IMR-90 (cell line): ENCODE measurements around the gene PIK3IP1. TPM values are rescaled to one million over a fixed set of nuclear protein-coding genes. Genes with fewer than 3 reads are reported as not detected.

Experiments
- ATAC-seq: fragments of 200-7000 bp; cut with Tn5 transposase; 2 replicates; pipeline ENCODE4 v1.9.1; 2020; ENCODE audit warnings: low read depth, mild to moderate bottlenecking, moderate library complexity
- BruUV-seq: library from RNA; stranded (reverse); fragments of 400-500 nt; replicated peaks from 2 replicates; lab custom pipeline; 2021; lab: Mats Ljungman, UMichigan
- CTCF ChIA-PET: fragments of 300-600 bp; formaldehyde crosslinking; extraction: SDS; loops from one replicate; lab custom pipeline; 2021; ENCODE audit warnings: antibody characterized with exemption; lab: Yijun Ruan, JAX
- POLR2A ChIA-PET: fragments of 300-600 bp; sonication (Branson Sonifier 250); formaldehyde crosslinking; loops from one replicate; lab custom pipeline; 2022; ENCODE audit warnings: antibody characterized with exemption; ENCODE audit not compliant: unreplicated experiment; lab: Charles Lee
- DNase-seq: peaks from one replicate; pipeline ENCODE4 v3.0.0; 2013
- H2AFZ ChIP-seq: replicated peaks from 2 replicates; pipeline ENCODE3; 2013; ENCODE audit warnings: low read length, mild to moderate bottlenecking; ENCODE audit not compliant: poor library complexity
- H2AK5ac ChIP-seq: 2 replicates; pipeline ENCODE4 v1.6.1; 2013; ENCODE audit warnings: low read depth, low read length, inconsistent platforms
- H2AK9ac ChIP-seq: replicated peaks from 2 replicates; pipeline ENCODE3; 2013; ENCODE audit warnings: mild to moderate bottlenecking, low read depth, low read length, moderate library complexity; ENCODE audit not compliant: poor library complexity
- H2BK120ac ChIP-seq: 2 replicates; pipeline ENCODE4 v1.6.1; 2013; ENCODE audit warnings: low read depth, low read length, inconsistent platforms
- H2BK15ac ChIP-seq: 3 replicates; pipeline ENCODE4 v1.6.1; 2013; ENCODE audit warnings: low read depth, low read length, inconsistent platforms
- H2BK20ac ChIP-seq: 2 replicates; pipeline ENCODE4 v1.6.1; 2013; ENCODE audit warnings: low read depth, mild to moderate bottlenecking, inconsistent platforms, low read length, moderate library complexity
- H2BK5ac ChIP-seq: 2 replicates; pipeline ENCODE4 v1.6.1; 2013; ENCODE audit warnings: mild to moderate bottlenecking, low read depth, low read length, inconsistent platforms; ENCODE audit not compliant: poor library complexity, severe bottlenecking
- H3K14ac ChIP-seq: replicated peaks from 2 replicates; pipeline ENCODE4 v1.6.1; 2013; ENCODE audit warnings: low read depth, low read length, inconsistent platforms
- H3K18ac ChIP-seq: 2 replicates; pipeline ENCODE4 v1.6.1; 2013; ENCODE audit warnings: low read depth, low read length, control low read depth
- H3K23ac ChIP-seq: 2 replicates; pipeline ENCODE4 v1.6.1; 2013; ENCODE audit warnings: low read depth, low read length, inconsistent platforms
- H3K27ac ChIP-seq: 2 replicates; pipeline ENCODE4 v1.5.1; 2013; ENCODE audit warnings: mild to moderate bottlenecking, control low read depth, low read length; ENCODE audit not compliant: insufficient read depth
- H3K27me3 ChIP-seq: 2 replicates; pipeline ENCODE4 v1.6.1; 2013; ENCODE audit warnings: low read length; ENCODE audit not compliant: control insufficient read depth, insufficient read depth
- H3K36me3 ChIP-seq: 2 replicates; pipeline ENCODE4 v1.6.1; 2013; ENCODE audit warnings: low read length, mixed read lengths; ENCODE audit not compliant: control insufficient read depth, insufficient read depth
- H3K4ac ChIP-seq: 2 replicates; pipeline ENCODE4 v1.6.1; 2013; ENCODE audit warnings: low read depth, low read length, inconsistent platforms
- H3K4me1 ChIP-seq: 2 replicates; pipeline ENCODE4 v1.6.1; 2013; ENCODE audit warnings: low read length, mixed read lengths; ENCODE audit not compliant: control insufficient read depth, insufficient read depth
- H3K4me2 ChIP-seq: 2 replicates; pipeline ENCODE4 v1.6.1; 2013; ENCODE audit warnings: low read depth, mild to moderate bottlenecking, control low read depth, low read length, moderate library complexity
- H3K4me3 ChIP-seq: 2 replicates; pipeline ENCODE4 v1.5.1; 2013; ENCODE audit warnings: low read depth, mild to moderate bottlenecking, control low read depth, low read length, moderate library complexity; ENCODE audit not compliant: insufficient read depth
- H3K56ac ChIP-seq: 2 replicates; pipeline ENCODE4 v1.6.1; 2013; ENCODE audit warnings: low read length, inconsistent platforms; ENCODE audit not compliant: insufficient read depth; ENCODE audit errors: extremely low read depth
- H3K79me1 ChIP-seq, 2 experiments: 2 replicates each; pipeline ENCODE4 v1.6.1; 2013; ENCODE audit warnings: low read length in 2 of 2, inconsistent platforms in 1 of 2, low read depth in 1 of 2
- H3K9ac ChIP-seq: 2 replicates; pipeline ENCODE4 v1.6.1; 2013; ENCODE audit warnings: low read depth, low read length, control low read depth
- H3K9me1 ChIP-seq: 2 replicates; pipeline ENCODE4 v1.6.1; 2013; ENCODE audit warnings: low read length, inconsistent platforms; ENCODE audit not compliant: insufficient read depth
- H3K9me3 ChIP-seq: 2 replicates; pipeline ENCODE4 v1.6.1; 2013; ENCODE audit warnings: low read length; ENCODE audit not compliant: control insufficient read depth, insufficient read depth
- H4K20me1 ChIP-seq: 2 replicates; pipeline ENCODE4 v1.6.1; 2013; ENCODE audit warnings: low read length, inconsistent platforms; ENCODE audit not compliant: insufficient read depth
- H4K5ac ChIP-seq: 2 replicates; pipeline ENCODE4 v1.6.1; 2013; ENCODE audit warnings: mild to moderate bottlenecking, low read depth, low read length, control low read depth
- H4K8ac ChIP-seq, 2 experiments: 2 replicates each; pipeline ENCODE4 v1.6.1; 2013; ENCODE audit warnings: low read depth in 2 of 2, low read length in 2 of 2, control low read depth in 1 of 2, inconsistent platforms in 1 of 2
- H4K91ac ChIP-seq: 2 replicates; pipeline ENCODE4 v1.6.1; 2013; ENCODE audit warnings: low read depth, low read length, inconsistent platforms; ENCODE audit not compliant: insufficient read depth
- BHLHE40 ChIP-seq: fragments of 150-350 bp; IDR thresholded peaks from 2 replicates; pipeline ENCODE4 v1.6.1; 2016; ENCODE audit warnings: mild to moderate bottlenecking, low read depth, low read length
- CTCF ChIP-seq: conservative IDR thresholded peaks from 2 replicates; pipeline ENCODE4 v1.5.1; 2012; ENCODE audit warnings: mild to moderate bottlenecking, low read depth, low read length, improper control_type of control experiment
- WGBS, 2 experiments: methylation state at CpG; one replicate each; pipeline versions ENCODE4 v1.1.5 to v1.1.7; 2013; ENCODE audit warnings: missing lambda C conversion rate in 2 of 2; ENCODE audit not compliant: insufficient read length in 1 of 2; ENCODE audit errors: extremely low coverage in 2 of 2; 5-methylcytosine and 5-hydroxymethylcytosine counted together
- dilution Hi-C: fragments of 300-500 bp; cut with HindIII; formaldehyde crosslinking; loops from one replicate; pipeline ENCODE4 v1.14.3; 2018; ENCODE audit warnings: low sequenced_read_pairs; ENCODE audit not compliant: unreplicated experiment
- in situ Hi-C: fragments of 300-500 bp; cut with MboI; formaldehyde crosslinking; loops from 3 replicates; pipeline ENCODE4 v1.14.3; 2019; ENCODE audit warnings: low sequenced_read_pairs, inconsistent platforms, mixed read lengths
- intact Hi-C: fragments of 100-400 bp; cut with micrococcal nuclease; formaldehyde crosslinking; loops from 2 replicates; pipeline ENCODE4 v1.10.0; 2022
- polyA plus RNA-seq, 3 experiments: library from polyadenylated mRNA; depleted of rRNA; stranded (reverse); fragments of >200 nt; gene quantifications; 2 replicates each; pipeline ENCODE4 v1.2.3, GENCODE V29; 2012; ENCODE audit warnings: low replicate concordance in 1 of 3
- total RNA-seq: library from RNA; depleted of rRNA; stranded (reverse); fragments of >200 nt; gene quantifications from 2 replicates; pipeline ENCODE4 v1.2.3, GENCODE V29; 2012

Gene PIK3IP1
- total and polyA plus RNA-seq, 2 of the 4 experiments (the other 2 are of a cell fraction), result 12.9 to 17.6 TPM

DNA sequence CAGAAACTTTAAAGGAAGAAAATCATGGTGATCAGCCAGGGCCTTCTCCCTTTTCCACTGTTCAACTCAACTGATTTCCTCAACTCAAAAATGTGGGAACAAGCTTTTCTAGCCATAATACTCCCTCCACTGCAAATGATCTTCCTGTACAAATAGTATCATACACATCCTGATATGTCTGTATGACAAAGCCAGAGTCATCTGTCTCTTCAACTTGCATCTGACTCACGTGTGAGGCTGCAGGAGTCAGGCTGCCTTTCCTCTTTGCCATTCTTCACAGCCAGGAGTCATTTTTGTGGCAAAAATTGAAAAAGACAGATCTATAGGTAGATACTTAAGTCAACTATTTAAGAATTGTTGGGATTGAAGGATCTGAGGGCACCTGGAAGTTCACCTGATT lies 40.6 kb upstream of the PIK3IP1 start:
- H3K4ac ChIP-seq, result no peak overlapping the region
- in situ Hi-C loops (no loop called here), intact Hi-C loops (no loop called here), dilution Hi-C loops (no loop called here)
- H3K14ac ChIP-seq, result no peak overlapping the region; the same call in 1 of the 2 replicates
- no peak overlapping the region for H3K27ac ChIP-seq
- WGBS, 2 experiments, result 0% methylated on average over 1 of the region's 1 CpG; no CpG with 5 or more reads in 1 of the 2 experiments
- no peak overlapping the region for H3K23ac ChIP-seq
- H3K27me3 ChIP-seq, result no peaks in the 10 kb centered on the region
- no peak overlapping the region for H2BK120ac ChIP-seq
- H2BK5ac ChIP-seq, result no peak overlapping the region
- TF ChIP-seq CTCF (no peak), BHLHE40 (peak; percentile 83)
- ATAC-seq, result peak; percentile 51; the same call in 1 of the 2 replicates
- H4K8ac ChIP-seq, result no peak overlapping the region
- no peak overlapping the region for H3K4me2 ChIP-seq
- H3K9me1 ChIP-seq, result peaks cover 24% of the 10 kb centered on the region
- H2BK15ac ChIP-seq, result no peak overlapping the region
- H4K5ac ChIP-seq, result no peak overlapping the region
- H3K18ac ChIP-seq, result no peak overlapping the region
- no peaks in the 10 kb centered on the region for H3K9me3 ChIP-seq
- H3K79me1 ChIP-seq, result peaks cover 11 to 61% of the 10 kb centered on the region in 2 experiments
- ChIA-PET POLR2A (no interaction called here), CTCF (interaction anchor here (0.7 to 1.4 kb wide), 2 partner anchors 19 to 137 kb away, joined by 6 to 7 read pairs; no protein-coding TSS in a partner anchor)
- no peak overlapping the region for H2AK9ac ChIP-seq
- no peak overlapping the region for H3K56ac ChIP-seq
- H3K36me3 ChIP-seq, result peaks cover 56% of the 10 kb centered on the region
- peaks cover 19% of the 10 kb centered on the region; the same call in 1 of the 2 replicates for H4K20me1 ChIP-seq
- peak; percentile 62 for DNase-seq
- H3K4me3 ChIP-seq, result no peak overlapping the region
- no peak overlapping the region for H2AK5ac ChIP-seq
- H2BK20ac ChIP-seq, result no peak overlapping the region
- H4K91ac ChIP-seq, result no peak overlapping the region
- H3K4me1 ChIP-seq, result peaks cover 6% of the 10 kb centered on the region
- no peak overlapping the region for H3K9ac ChIP-seq
- BruUV-seq, result no TSS peak
- no peak overlapping the region for H2AFZ ChIP-seq
